LHCN-M2 (cell line): ENCODE results near the gene KARS1. TPM values are rescaled to one million over a fixed set of nuclear protein-coding genes. Genes with fewer than 3 reads are reported as not detected.
"Not testable (repeated sequence)": the region's sequence is repeated elsewhere in the genome, so short reads cannot be mapped to it uniquely, and the experiment has no call there.

Experiments used
- DNase-seq: peaks from one replicate; pipeline ENCODE4 v3.0.0-alpha.2; 2012; ENCODE audit warnings: low read depth
- total RNA-seq: library from RNA; depleted of rRNA; stranded (reverse); fragments of >200 nt; gene quantifications from 2 replicates; pipeline ENCODE4 v1.2.3, GENCODE V29; 2014

The KARS1 gene
- total RNA-seq, 1 experiment from 2014 or later: 202 TPM

- DNase-seq: peak; percentile 15
Measured at GRCh38 chr16:75624921-75625334, 22.5 kb downstream of the KARS1 start.

- DNase-seq: peak; percentile 97
Measured at GRCh38 chr16:75622761-75623605, 24.5 kb downstream of the KARS1 start, which contains the start of gene ADAT1. ADAT1 (minus strand) TSS chr16:75623281; CDS start chr16:75620799, 2,482 bp downstream.

- peak; percentile 42 for DNase-seq
Measured at GRCh38 chr16:75621170-75621477, 26.3 kb downstream of the KARS1 start.

GRCh38 chr16:75620326-75621169 lies 26.9 kb downstream of the KARS1 start:
- no peak for DNase-seq

GRCh38 chr16:75618780-75619179 lies 28.7 kb downstream of the KARS1 start:
- no peak for DNase-seq

GRCh38 chr16:75617121-75617520 lies 30.3 kb downstream of the KARS1 start:
- DNase-seq: no peak

- DNase-seq: no peak
Measured at GRCh38 chr16:75616521-75617010, 30.9 kb downstream of the KARS1 start.

GRCh38 chr16:75615619-75616018 lies 31.8 kb downstream of the KARS1 start:
- DNase-seq: no peak

- peak; percentile 27 for DNase-seq
Measured at GRCh38 chr16:75614066-75614897, 33.2 kb downstream of the KARS1 start.

- DNase-seq: no peak
Measured at GRCh38 chr16:75606507-75606906, 41.0 kb downstream of the KARS1 start.

GRCh38 chr16:75603241-75603640 lies 44.2 kb downstream of the KARS1 start:
- no peak for DNase-seq

- no peak for DNase-seq
Measured at GRCh38 chr16:75599452-75600277, 47.8 kb downstream of the KARS1 start.

GRCh38 chr16:75593825-75594820 lies 53.3 kb downstream of the KARS1 start:
- no peak for DNase-seq

GRCh38 chr16:75593308-75593707 lies 54.2 kb downstream of the KARS1 start:
- DNase-seq: no peak

GRCh38 chr16:75591927-75592326 lies 55.5 kb downstream of the KARS1 start:
- DNase-seq: not testable (repeated sequence)

- no peak for DNase-seq
Measured at GRCh38 chr16:75590920-75591843, 56.3 kb downstream of the KARS1 start.

- DNase-seq: no peak
Measured at GRCh38 chr16:75589306-75589705, 58.2 kb downstream of the KARS1 start.

- DNase-seq: no peak
Measured at GRCh38 chr16:75588716-75589115, 58.7 kb downstream of the KARS1 start.
